ENCODE results near the gene CACNG6.

GRCh38 chr19:53998223-53998622 is 6.8 kb downstream of the CACNG6 start:
- TF ChIP-seq CTCF (IDR thresholded peaks at IDR 0.05): no peak
- no peak for TF ChIP-seq SMAD3 (CRISPR knock-in tag; IDR thresholded peaks at IDR 0.05; ENCODE audit: borderline replicate concordance)
- no peak for TF ChIP-seq CREB1 (CRISPR knock-in tag; IDR thresholded peaks at IDR 0.05)
- no peak for TF ChIP-seq CREM (CRISPR knock-in tag; IDR thresholded peaks at IDR 0.05)
- TF ChIP-seq ZNF532 (CRISPR knock-in tag; IDR thresholded peaks at IDR 0.05; ENCODE audit: borderline replicate concordance): no peak
- TF ChIP-seq E2F4 (CRISPR knock-in tag; IDR thresholded peaks at IDR 0.05; ENCODE audit: borderline replicate concordance, low read depth): no peak
- no peak for TF ChIP-seq SP1 (CRISPR knock-in tag; conservative IDR thresholded peaks at IDR 0.05)
- TF ChIP-seq MAX (CRISPR knock-in tag; IDR thresholded peaks at IDR 0.05): no peak
